Epithelial cell of esophagus (primary cell): ENCODE results near the gene CDRT4.

Experiments used
- DNase-seq: peaks from one replicate; pipeline ENCODE4 v3.0.0; 2010; ENCODE audit warnings: low read depth
- H3K4me3 ChIP-seq: 2 replicates; pipeline ENCODE4 v1.5.1; 2011; ENCODE audit warnings: mild to moderate bottlenecking, low read length, control low read depth
- TF ChIP-seq, protein P1 (sequence below): IDR thresholded peaks from 2 replicates; pipeline ENCODE4 v1.5.1; 2011; ENCODE audit warnings: low read depth, mild to moderate bottlenecking, low read length, control low read depth, inconsistent platforms; ENCODE audit not compliant: insufficient read depth; ENCODE audit errors: missing control alignments

CDRT4 gene

DNA sequence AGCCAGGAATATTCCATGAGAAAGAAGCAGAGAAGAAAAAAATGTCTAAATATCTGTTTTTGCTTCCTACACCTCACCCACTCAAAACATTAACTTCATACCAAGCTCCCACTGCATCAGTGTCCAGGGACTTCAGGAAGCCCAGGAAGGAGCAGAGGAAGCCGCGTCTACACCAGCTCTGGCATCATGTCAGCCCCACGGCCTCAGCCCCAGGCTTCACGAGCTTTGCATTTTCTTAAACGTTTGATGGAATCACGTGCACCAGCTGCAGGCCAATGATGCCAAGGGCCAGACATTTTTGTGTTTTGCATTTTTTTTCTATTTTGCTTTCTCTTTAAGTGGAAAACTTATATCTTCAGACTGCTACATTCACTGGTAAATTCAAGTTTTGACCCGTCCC, 48.6 kb downstream of the CDRT4 start:
- DNase-seq, result no peak
- H3K4me3 ChIP-seq, result no peak overlapping the region
- TF ChIP-seq, protein P1, sequence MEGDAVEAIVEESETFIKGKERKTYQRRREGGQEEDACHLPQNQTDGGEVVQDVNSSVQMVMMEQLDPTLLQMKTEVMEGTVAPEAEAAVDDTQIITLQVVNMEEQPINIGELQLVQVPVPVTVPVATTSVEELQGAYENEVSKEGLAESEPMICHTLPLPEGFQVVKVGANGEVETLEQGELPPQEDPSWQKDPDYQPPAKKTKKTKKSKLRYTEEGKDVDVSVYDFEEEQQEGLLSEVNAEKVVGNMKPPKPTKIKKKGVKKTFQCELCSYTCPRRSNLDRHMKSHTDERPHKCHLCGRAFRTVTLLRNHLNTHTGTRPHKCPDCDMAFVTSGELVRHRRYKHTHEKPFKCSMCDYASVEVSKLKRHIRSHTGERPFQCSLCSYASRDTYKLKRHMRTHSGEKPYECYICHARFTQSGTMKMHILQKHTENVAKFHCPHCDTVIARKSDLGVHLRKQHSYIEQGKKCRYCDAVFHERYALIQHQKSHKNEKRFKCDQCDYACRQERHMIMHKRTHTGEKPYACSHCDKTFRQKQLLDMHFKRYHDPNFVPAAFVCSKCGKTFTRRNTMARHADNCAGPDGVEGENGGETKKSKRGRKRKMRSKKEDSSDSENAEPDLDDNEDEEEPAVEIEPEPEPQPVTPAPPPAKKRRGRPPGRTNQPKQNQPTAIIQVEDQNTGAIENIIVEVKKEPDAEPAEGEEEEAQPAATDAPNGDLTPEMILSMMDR, result no peak

DNA sequence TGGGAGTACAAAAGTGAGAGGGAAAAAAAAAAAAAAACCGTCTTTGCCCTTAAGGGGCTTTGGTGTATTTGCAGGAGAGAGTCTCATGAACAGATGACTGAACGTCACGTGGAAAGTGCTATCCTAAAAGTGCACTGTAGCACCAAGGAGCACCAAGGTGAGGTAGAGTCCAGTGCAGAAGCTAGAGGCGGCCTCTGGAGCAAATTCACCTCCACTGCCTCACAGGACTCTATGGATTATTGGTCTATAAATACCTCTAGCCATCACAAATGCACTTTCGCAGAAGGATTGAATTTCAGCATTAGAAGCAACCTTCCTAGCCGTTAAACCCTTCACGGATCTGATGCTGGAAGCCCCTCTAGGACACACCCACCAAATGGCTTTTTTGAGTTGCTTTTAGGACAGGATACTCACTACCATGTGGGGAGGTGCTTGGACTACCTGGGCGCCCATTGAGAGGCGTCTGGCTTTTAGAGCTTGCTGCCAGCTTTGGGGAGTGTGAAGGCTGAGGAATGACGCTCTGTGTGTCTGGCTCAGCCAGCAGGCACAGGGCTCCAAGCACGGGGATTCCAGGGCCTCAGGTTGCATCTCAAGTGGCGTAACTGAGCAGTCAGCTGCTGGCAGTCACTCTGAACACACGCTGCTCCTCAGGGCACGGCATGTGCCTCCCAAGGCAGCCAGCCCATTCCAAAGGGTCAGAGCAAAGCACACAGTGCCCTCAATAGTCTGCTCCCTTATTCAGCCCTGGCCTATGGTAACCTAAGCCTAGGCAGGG, 52.7 kb downstream of the CDRT4 start:
- no peak overlapping the region for H3K4me3 ChIP-seq
- no peak for DNase-seq
- TF ChIP-seq, protein P1, result no peak

DNA sequence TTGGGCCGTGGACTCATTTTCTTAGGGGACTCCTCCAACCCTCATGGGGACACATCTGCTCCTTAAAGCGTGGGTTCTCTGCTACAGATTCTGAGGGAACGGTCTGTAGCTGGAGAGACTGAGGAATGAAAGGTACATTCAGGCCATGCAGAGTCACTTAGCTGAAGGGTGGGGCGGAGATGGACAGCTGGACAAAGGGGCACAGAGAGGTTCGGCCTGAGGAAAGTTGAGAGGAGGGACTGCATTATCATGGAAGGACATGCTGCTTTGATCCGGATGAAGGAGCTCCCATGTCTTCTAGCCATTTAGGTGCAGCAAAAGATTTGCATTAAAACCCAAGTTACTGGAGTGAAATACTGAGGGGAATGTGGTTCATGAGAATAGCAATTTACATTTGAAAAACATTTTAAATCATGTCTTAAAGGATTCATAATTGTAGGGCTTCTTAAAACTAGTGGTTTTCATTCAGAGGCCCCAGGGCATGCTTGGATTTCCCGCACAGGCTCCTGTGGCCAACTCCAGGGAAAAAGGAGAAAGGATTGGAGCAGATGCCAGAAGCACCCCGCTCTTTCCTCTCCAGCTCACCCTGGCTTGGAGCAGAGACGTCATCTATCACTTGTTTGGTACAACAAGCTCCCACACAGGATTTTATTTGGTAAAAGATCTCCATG, 54.2 kb downstream of the CDRT4 start:
- no peak overlapping the region for H3K4me3 ChIP-seq
- DNase-seq, result no peak
- TF ChIP-seq, protein P1, result no peak

DNA sequence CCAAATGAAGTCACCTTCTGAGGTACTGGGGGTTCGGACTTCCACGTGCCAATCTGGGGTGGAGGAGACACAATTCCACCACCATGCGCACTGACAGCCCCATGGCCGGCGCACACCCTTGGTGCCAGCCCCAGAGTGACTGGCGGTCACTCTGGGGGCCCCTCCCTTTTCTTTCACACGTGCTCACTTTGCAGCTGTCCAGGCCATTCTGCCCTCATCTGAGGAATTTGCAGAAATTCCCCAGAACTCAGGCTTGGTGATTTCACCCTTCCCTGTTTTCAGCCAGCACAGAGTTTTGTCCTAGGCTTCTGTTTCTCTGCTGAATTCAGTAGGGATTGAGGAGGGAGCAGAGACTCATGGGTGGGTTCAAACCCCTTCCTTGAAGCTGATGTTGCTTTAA, 54.8 kb downstream of the CDRT4 start:
- TF ChIP-seq, protein P1, result no peak
- DNase-seq, result no peak

DNA sequence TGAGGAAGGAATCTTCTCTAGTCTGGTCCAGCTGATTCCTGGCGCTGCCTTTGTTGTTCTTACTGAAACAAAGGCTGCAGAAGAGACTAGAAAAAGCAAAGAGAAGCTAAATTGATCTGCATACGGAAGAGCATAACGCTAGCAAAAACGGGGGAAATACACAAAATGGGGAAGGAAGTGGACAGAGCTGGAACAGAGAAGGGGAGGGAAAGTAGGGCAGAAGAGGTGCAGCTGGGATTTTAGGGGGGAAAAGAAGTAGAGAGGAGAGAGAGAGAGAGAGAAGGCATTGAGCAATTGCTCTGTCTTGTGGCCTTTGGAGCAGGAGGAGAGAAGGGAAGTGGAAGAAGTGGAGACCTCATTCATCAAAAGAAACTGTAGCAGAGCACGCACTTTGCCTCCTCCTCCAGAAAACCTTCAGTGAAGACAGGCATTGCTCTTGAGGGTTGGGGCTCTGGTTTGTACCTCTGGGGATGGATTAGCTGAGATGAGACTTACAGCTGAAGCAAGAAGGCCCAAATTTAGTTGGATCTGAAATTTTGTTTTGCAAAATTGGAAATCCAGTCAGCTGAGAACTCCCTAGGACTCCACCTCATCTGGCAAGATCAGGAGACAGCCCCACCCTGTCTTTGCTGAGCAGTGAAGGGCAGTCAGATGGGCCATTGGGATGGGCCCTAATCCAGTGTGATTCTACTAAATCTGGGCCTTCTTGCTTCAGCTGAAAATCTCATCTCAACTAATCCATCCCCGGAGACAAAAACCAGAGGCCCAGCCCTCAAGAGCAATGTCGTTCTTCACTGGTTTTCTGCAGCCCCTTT, 55.8 kb downstream of the CDRT4 start:
- TF ChIP-seq, protein P1, result no peak
- DNase-seq, result no peak
- H3K4me3 ChIP-seq, result no peak overlapping the region

More for the DNA sequence above, 54.8 kb downstream of the CDRT4 start:
- no peak overlapping the region for H3K4me3 ChIP-seq

DNA sequence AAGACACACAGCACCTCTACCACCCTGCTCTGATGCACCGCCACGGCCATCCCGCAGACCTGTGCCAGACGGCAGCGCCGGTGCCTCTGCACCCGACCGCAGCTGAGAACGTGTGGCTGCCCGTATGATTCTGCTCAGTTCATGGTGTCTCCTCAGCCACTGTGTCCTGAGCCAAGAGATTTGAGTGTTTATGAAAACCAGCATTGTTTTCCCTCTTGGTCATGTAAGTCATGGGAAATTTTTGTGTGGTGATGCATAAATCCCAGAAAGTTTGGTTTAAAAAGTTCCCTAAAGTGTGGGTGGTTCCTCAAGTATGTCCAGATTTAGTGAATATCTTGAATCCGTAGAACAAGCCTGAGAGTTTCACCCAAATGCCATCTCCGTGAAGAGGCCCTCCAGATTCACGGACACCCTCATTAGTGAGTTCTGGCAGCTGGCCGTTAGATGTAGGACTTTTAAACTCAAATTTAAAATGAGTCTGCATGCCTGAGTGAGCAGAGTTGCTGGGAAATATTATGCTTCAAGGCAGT, 57.6 kb downstream of the CDRT4 start:
- no peak overlapping the region for H3K4me3 ChIP-seq
- peak; percentile 73 for DNase-seq
- TF ChIP-seq, protein P1, result no peak
